ENCODE measurements around the gene NAT9. TPM values are rescaled to one million over a fixed set of nuclear protein-coding genes. Genes with fewer than 3 reads are reported as not detected.

NAT9 gene
- total RNA-seq, 3 donors from 2014 or later: 63.1 to 68.7 (median 65.9) TPM

DNA sequence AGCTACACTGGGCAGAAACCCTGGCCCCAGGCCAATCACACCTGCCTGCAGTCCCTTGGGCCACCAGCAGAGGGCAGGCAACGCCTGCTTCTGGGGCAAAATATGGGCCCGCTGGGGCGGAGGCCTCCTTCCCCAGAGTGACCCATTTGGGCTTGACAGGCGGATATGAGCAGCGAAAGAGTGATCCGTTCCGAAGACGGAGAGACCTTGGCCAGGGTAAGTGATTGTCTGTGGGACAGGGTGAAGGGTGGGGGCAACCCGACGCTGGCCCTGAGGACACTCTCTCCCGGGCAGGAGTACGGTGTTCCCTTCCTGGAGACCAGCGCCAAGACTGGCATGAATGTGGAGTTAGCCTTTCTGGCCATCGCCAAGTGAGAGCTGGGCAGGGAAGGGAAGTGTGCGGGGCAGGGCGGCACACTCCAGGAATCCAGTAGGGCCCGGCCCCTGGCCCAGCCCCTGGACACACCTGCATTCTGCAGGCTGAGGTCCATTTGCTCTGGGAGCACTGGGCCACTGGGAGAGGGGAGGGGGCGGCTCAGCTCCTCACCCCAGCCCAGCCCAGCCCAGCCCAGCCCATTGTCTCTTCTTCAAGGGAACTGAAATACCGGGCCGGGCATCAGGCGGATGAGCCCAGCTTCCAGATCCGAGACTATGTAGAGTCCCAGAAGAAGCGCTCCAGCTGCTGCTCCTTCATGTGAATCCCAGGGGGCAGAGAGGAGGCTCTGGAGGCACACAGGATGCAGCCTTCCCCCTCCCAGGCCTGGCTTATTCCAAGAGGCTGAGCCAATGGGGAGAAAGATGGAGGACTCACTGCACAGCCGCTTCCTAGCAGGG, 31.2 kb downstream of the NAT9 start:
- Mint-ChIP-seq H3K9me3 (no peaks in the 10 kb centered on the region), H3K4me1 (ENCODE audit: low read depth) (peaks cover 69% of the 10 kb centered on the region), H3K27me3 (ENCODE audit: low read depth) (no peaks in the 10 kb centered on the region), H3K36me3 (ENCODE audit: insufficient read depth) (no peaks in the 10 kb centered on the region), H3K4me3 (peak overlapping the region; percentile 47)
- peak; percentile 81 for DNase-seq
- peak in 1 of 2 donors; percentile 7 for ATAC-seq

DNA sequence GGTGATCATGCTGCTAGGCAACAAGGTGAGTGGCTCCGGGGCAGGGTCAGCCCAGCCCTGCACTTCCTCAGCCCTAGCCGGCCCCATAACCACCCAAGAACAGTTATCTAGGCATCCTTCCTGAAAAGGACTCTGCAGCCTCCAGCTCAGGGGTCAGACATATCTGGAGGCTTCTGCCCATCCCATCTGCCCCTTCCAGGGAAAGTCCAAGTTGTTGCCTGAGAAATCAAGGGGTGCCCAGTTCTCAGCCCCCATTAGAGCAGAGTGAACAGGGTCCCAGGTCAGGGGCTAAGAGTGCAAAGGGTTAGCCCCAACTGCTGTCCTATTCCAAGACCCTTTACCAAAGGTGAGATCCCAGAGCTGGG, 31.8 kb downstream of the NAT9 start:
- ATAC-seq (no peak), DNase-seq (no peak)
- Mint-ChIP-seq H3K9me3 (no peaks in the 10 kb centered on the region), H3K4me1 (ENCODE audit: low read depth) (peaks cover 71% of the 10 kb centered on the region), H3K27me3 (ENCODE audit: low read depth) (no peaks in the 10 kb centered on the region), H3K4me3 (no peak overlapping the region), H3K36me3 (ENCODE audit: insufficient read depth) (no peaks in the 10 kb centered on the region)

DNA sequence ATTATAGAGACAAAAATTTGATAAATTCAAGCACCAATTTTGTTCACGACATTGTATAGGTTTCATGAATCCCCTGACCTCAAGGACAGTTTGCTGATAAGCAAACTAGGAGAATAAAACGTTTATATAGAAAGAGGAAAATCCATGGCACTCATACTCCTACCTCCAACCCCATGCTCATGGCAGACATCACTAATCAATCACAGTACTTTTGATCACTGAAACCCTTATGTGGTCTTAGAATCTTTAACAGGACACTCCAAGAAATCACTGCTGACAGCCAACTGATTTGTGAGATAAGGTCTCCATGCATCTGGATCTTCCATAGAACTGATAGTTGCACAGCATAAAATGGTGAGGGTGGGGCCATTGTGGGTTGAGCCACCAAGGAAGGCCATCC, 32.4 kb downstream of the NAT9 start:
- Mint-ChIP-seq H3K4me1 (ENCODE audit: low read depth) (peaks cover 77% of the 10 kb centered on the region), H3K27me3 (ENCODE audit: low read depth) (no peaks in the 10 kb centered on the region), H3K4me3 (no peak overlapping the region), H3K36me3 (ENCODE audit: insufficient read depth) (no peaks in the 10 kb centered on the region), H3K9me3 (no peaks in the 10 kb centered on the region)
- DNase-seq (no peak), ATAC-seq (no peak)

DNA sequence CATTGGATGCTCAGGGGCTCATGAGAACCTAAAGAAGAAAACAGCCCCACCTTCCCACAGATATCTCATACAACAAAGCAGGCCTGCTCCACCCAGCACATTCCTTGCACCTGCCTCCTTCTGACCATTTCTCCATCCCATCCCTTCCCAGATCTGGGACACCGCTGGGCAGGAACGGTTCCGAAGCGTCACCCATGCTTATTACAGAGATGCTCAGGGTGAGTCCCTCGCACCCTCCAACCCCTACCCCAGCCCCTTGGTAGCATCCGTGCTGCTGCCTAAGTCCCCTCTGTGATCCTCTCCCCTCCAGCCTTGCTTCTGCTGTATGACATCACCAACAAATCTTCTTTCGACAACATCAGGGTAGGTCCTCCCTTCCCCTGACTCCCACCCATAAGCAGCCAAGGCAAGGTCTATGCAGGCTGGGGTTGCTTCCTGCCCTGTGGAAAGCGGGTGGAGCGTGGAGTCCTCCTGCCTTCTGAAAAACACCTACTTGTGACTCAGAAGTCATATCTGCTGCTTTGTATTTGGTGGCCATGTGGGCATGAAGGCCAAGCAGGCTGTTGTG, 33.1 kb downstream of the NAT9 start:
- Mint-ChIP-seq H3K4me3 (peak overlapping the region; percentile 3), H3K4me1 (ENCODE audit: low read depth) (peaks cover 84% of the 10 kb centered on the region), H3K9me3 (no peaks in the 10 kb centered on the region), H3K27me3 (ENCODE audit: low read depth) (no peaks in the 10 kb centered on the region), H3K36me3 (ENCODE audit: insufficient read depth) (no peaks in the 10 kb centered on the region)
- no peak for DNase-seq
- ATAC-seq: no peak

DNA sequence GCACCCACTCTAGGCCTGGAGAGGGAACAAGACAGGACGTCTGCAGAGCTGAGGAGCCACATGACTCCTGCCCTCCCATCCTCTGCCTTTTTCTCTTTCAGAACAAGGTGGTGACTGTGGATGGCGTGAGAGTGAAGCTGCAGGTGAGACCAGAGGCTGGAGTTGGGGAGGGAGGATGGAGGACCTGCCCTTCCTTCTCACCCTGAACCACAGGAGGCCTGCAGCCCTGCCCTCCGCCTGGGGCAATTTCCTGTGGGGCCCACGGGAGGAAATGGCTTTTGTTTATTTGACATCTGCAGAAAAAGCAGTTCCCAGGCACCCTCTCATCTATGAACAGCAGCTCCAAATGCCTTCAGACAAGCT, 34.0 kb downstream of the NAT9 start:
- Mint-ChIP-seq H3K4me3 (peak overlapping the region; percentile 50), H3K36me3 (ENCODE audit: insufficient read depth) (no peaks in the 10 kb centered on the region), H3K9me3 (no peaks in the 10 kb centered on the region), H3K27me3 (ENCODE audit: low read depth) (no peaks in the 10 kb centered on the region), H3K4me1 (ENCODE audit: low read depth) (peaks cover 83% of the 10 kb centered on the region)
- DNase-seq: no peak
- peak; percentile 8 to 11 for ATAC-seq

DNA sequence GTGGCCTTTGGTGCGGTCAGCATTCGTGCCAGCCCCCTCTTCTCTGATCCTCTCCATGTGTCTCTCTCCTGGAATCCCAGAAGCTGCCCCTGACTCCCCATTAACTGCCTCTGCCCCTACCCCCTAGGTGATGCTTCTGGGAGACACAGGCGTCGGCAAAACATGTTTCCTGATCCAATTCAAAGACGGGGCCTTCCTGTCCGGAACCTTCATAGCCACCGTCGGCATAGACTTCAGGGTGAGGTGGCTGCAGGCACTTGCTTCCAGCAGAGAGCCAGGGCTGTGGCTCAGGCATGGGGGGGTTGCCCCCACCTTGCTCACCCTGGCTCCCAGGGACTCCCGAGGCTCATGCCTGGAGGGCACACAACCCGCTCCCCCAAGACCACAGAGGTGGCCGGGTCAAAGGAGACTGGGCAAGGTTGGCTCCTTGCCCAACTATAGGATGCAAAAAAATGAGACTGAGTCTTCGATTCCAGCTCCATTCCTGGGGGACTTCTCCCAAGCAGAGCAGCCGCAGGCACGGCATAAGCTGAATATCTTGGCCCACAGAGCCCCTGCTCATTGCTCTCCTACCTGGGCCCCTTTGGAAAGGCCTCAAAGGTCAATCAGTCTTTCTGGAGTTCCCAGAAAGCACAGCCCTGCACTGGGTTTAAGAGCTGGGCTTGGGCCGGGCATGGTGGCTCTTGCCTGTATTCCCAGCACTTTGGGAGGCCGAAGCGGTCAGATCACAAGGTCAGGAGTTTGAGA, 35.3 kb downstream of the NAT9 start:
- Mint-ChIP-seq H3K36me3 (ENCODE audit: insufficient read depth) (no peaks in the 10 kb centered on the region), H3K9me3 (no peaks in the 10 kb centered on the region)

DNA sequence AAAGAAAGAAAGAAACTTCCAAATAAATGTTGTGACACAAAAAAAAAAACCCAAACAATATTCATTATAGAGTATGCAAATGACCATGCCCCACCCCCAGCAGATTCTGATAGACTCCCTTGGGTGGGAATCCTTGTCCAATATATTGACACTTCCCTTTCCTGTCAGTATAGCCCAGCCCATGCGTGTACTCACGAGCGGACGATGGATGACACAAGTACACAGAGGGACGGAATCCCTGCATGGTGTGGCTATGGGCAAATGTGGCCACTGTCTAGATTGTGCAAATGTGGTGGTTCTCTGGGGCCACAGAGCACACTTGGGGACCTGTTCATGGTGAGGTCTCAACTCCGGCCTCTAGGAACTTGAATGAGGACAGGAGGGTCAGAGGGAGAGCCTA, 36.0 kb downstream of the NAT9 start:
- H3K4me1 Mint-ChIP-seq (ENCODE audit: low read depth): peaks cover 80% of the 10 kb centered on the region
- DNase-seq (no peak), ATAC-seq (no peak)
- H3K9me3 Mint-ChIP-seq: no peaks in the 10 kb centered on the region
- no peak overlapping the region for H3K4me3 Mint-ChIP-seq
- H3K36me3 Mint-ChIP-seq (ENCODE audit: insufficient read depth): no peaks in the 10 kb centered on the region
- H3K27me3 Mint-ChIP-seq (ENCODE audit: low read depth): no peaks in the 10 kb centered on the region

More for the DNA sequence above, 35.3 kb downstream of the NAT9 start:
- H3K4me1 Mint-ChIP-seq (ENCODE audit: low read depth): peaks cover 80% of the 10 kb centered on the region
- DNase-seq (no peak), ATAC-seq (no peak)
- H3K27me3 Mint-ChIP-seq (ENCODE audit: low read depth): no peaks in the 10 kb centered on the region
- no peak overlapping the region for H3K4me3 Mint-ChIP-seq

DNA sequence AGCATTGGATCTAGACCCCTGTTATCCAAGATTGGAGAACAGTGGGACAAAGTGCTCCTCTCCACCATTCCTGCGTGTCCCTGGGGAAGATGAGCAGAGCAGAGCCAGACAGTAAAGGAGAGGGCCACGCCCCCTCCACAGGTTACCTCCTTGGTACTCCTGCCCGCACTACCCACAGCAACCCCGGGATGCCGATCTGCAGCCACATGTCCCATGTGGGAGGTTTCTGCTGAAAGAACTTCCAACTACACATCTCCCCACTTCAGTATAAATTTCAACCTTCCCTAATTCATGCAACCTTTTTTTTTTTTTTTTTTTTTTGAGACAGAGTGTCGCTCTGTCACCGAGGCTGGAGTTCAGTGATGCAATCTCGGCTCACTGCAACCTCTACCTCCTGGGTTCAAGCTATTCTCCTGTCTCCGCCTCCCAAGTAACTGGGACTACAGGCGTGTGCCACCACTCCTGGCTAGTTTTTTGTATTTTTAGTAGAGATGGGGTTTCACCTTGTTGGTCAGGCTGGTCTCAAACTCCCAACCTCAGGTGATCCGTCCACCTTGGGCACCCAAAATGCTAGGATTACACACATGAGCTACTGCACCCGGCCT, 36.8 kb downstream of the NAT9 start:
- DNase-seq (no peak), ATAC-seq (no peak)
- Mint-ChIP-seq H3K9me3 (no peaks in the 10 kb centered on the region), H3K27me3 (ENCODE audit: low read depth) (no peaks in the 10 kb centered on the region), H3K4me1 (ENCODE audit: low read depth) (peaks cover 74% of the 10 kb centered on the region), H3K36me3 (ENCODE audit: insufficient read depth) (no peaks in the 10 kb centered on the region), H3K4me3 (peak overlapping the region; percentile 84)

DNA sequence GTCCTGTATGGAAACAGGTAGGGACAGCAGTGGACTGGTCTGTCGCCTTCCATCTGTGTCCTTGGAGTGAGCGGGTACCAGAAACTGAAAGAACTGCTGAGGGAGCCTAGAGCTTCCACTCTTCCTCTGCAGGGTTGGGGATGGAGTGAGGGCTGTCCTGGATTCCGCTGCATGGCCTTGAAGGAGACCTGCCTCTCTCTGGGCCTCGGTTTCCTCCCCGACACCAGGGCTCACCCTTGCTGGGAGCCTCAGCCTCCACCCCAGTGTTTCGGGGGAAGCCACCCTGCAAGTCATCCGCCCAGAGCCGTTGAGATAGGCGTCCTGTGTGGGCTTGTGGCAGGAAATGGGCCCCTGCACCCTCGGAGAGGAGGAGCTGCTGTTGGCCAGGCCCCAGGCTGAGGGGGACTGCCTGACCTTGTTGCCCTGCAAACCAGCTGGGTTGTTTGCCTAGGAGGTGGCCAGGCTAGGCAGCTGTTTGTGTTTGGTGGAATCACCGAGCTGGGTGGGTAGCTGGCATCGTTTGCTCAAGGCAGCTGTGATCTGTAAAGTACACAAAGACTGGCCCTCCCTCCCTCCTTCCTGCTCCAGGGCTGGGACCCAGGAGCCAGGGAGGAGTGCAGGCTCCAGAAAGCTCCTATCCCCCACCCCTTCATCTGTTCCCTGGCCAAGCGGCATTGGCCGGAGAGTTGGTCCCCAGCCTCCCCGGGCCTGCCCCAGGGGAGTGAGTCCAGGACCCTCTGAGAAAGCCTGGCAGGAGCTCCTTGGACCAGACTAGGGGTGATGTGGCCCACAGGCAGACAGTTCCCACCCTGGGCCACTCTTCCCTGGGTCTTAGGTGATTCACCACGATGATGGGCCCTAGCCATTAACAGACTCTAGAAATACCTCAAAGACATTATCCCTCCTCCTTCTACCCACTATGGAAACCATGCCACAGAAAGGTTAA, 37.8 kb downstream of the NAT9 start:
- DNase-seq (peak; percentile 61), ATAC-seq (peak; percentile 76 to 79)
- no peaks in the 10 kb centered on the region for H3K27me3 Mint-ChIP-seq (ENCODE audit: low read depth)
- peaks cover 64% of the 10 kb centered on the region for H3K4me1 Mint-ChIP-seq (ENCODE audit: low read depth)
- no peaks in the 10 kb centered on the region for H3K36me3 Mint-ChIP-seq (ENCODE audit: insufficient read depth)
- H3K9me3 Mint-ChIP-seq: no peaks in the 10 kb centered on the region
- peak overlapping the region; percentile 84 for H3K4me3 Mint-ChIP-seq

DNA sequence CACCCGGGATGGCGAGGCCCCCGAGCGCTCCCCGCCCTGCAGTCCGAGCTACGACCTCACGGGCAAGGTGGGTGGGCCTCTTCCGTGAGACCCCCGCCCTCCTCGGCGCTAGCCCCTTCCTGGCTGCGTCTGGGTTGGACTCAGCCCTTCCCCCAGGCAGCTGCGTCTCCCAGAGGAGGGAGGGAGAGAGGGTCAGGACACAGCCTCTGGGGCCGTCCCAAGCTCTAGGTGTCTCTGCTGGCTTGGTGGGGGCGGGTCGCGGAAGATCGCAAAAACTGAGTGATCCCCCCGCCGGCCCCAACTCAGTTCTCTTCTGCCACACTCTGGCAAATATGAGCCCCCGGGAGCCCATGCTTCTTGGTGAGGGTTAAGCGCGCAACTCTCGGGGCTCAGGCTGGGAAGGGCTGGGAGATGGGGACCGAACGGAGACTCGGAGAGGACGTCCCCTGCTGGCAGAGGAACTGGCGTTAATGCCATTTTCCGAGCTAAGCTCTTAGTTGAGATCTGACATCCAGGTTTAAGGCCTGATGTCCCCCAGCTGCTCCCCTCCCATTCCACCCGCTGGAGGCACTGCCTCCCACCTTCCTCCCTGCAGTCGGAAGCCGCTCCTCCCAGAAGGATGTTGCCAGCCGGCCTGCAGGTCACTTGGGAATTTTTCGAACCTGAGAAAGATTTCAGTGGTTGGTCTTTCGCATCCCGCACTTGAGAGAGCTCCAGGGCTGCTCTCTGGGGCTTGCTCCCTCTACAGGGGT, 38.7 kb downstream of the NAT9 start:
- no peaks in the 10 kb centered on the region for H3K27me3 Mint-ChIP-seq (ENCODE audit: low read depth)
- DNase-seq: no peak

DNA sequence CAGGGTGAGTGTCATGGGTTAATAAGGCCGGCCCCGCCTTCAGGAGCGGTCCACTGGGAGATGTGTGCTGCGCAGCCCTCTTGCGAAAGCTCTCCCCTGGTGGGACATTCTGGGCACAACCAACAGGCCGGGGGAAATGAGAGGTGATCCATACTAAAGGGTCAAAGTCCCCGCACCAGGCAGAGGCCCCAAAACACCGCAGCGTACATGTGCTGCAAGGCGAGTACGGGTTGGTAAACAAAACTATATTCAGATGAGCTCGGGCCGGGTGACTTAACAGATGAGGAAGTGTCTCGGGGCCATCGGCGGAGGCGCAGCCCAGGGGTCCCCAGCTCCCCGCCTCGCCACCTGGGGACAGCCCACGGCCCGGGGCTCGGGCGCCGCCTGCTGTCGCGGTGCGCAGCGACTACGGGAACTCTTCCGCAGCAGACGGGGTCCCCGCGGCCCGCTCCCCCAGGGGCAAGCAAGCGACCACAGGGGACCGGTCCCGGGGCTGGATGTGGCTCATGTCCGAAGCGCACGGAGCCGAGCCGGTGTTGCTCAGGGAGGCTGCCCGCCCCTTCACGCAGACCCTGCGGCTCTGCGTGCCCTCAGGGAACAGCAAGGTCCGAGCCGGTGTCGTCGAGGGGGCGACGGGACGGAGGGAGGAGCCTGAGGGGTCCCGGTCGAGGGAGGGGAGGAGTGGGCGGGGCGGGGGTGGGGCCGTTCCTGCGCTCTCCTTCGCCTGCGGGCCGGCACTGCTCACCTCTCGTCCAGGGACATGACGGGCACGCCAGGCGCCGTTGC, 39.4 kb downstream of the NAT9 start, which contains the start of gene RAB37:
Gene RAB37, plus strand, starts transcription at position 744 of the 786 bp plus-strand sequence. Its CDS starts 17 bp downstream, at position 761.
- Mint-ChIP-seq H3K4me3 (peak within 1 kb of the TSS; percentile 84), H3K27me3 (ENCODE audit: low read depth) (no peaks in the 10 kb centered on the region), H3K4me1 (ENCODE audit: low read depth) (peaks cover 47% of the 10 kb centered on the region), H3K36me3 (ENCODE audit: insufficient read depth) (no peaks in the 10 kb centered on the region), H3K9me3 (no peaks in the 10 kb centered on the region)
- DNase-seq: no peak
- ATAC-seq: peak; percentile 39 to 49

More for the DNA sequence above, 38.7 kb downstream of the NAT9 start:
- no peaks in the 10 kb centered on the region for H3K36me3 Mint-ChIP-seq (ENCODE audit: insufficient read depth)
- ATAC-seq: peak; percentile 23 to 29
- no peaks in the 10 kb centered on the region for H3K9me3 Mint-ChIP-seq
- H3K4me1 Mint-ChIP-seq (ENCODE audit: low read depth): peaks cover 55% of the 10 kb centered on the region
- peak overlapping the region; percentile 84 for H3K4me3 Mint-ChIP-seq

DNA sequence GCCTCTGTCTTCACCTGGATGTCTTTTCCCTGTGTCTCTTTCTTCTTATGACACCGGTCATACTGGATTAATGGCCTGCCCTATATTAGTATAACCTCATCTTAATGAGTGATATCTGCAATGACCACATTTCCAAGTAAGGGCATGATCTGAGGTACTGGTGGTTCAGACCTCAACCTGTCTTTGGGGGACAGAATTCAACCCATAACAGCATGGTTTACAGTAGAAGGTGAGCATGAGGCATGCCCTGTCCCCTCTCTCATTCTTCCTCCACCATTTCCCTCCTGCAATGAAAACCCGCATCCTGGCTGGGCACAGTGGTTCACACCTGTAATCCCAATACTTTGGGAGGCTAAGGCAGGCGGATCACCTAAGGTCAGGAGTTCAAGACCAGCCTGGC, 41.9 kb downstream of the NAT9 start:
- no peak overlapping the region for H3K4me3 Mint-ChIP-seq
- no peaks in the 10 kb centered on the region for H3K36me3 Mint-ChIP-seq (ENCODE audit: insufficient read depth)
- H3K27me3 Mint-ChIP-seq (ENCODE audit: low read depth): no peaks in the 10 kb centered on the region
- no peaks in the 10 kb centered on the region for H3K9me3 Mint-ChIP-seq
- ATAC-seq: no peak
- DNase-seq: no peak
- peaks cover 40% of the 10 kb centered on the region for H3K4me1 Mint-ChIP-seq (ENCODE audit: low read depth)
